Panc1 (cell line): ENCODE data around the gene FRS2. TPM values are rescaled to one million over a fixed set of nuclear protein-coding genes. Genes with fewer than 3 reads are reported as not detected.

Source experiments
- ATAC-seq: fragments of 200-7000 bp; cut with Tn5 transposase; 2 replicates; pipeline ENCODE4 v1.9.1; 2020; ENCODE audit warnings: mild to moderate bottlenecking, moderate library complexity
- BruUV-seq: library from RNA; stranded (reverse); fragments of 400-500 nt; replicated peaks from 2 replicates; lab custom pipeline; 2021; lab: Mats Ljungman, UMichigan
- CTCF ChIA-PET: fragments of 300-600 bp; sonication (Branson Sonifier 250); formaldehyde crosslinking; loops from one replicate; lab custom pipeline; 2022; ENCODE audit warnings: antibody characterized with exemption; lab: Charles Lee
- POLR2A ChIA-PET: fragments of 300-600 bp; sonication (Branson Sonifier 250); formaldehyde crosslinking; loops from one replicate; lab custom pipeline; 2022; ENCODE audit warnings: antibody characterized with exemption; lab: Charles Lee
- DNase-seq: peaks from one replicate; pipeline ENCODE4 v3.0.0-alpha.2; 2010; ENCODE audit warnings: low read depth, low spot score
- H3K27ac ChIP-seq: 2 replicates; pipeline ENCODE4 v1.5.1; 2011; ENCODE audit warnings: mild to moderate bottlenecking, low read length, inconsistent platforms
- H3K27me3 ChIP-seq: fragments of 200-500 bp; sonication (Bioruptor generic); 2 replicates; pipeline ENCODE4 v1.6.0; 2014; ENCODE audit warnings: low read length, inconsistent platforms; ENCODE audit not compliant: control insufficient read depth, insufficient read depth
- H3K36me3 ChIP-seq: fragments of 200-500 bp; sonication (Bioruptor generic); 2 replicates; pipeline ENCODE4 v1.5.1; 2014; ENCODE audit warnings: inconsistent platforms, mild to moderate bottlenecking, low read length, moderate library complexity; ENCODE audit not compliant: control insufficient read depth, insufficient read depth
- H3K4me1 ChIP-seq: 2 replicates; pipeline ENCODE4 v1.5.1; 2011; ENCODE audit warnings: inconsistent platforms, mild to moderate bottlenecking, low read length, moderate library complexity; ENCODE audit not compliant: control insufficient read depth, insufficient read depth
- H3K4me3 ChIP-seq, 2 experiments: 2 replicates each; pipeline ENCODE4 v1.5.1; 2011 to 2012; ENCODE audit warnings: low read depth in 2 of 2, low read length in 2 of 2, mild to moderate bottlenecking in 2 of 2, inconsistent platforms in 1 of 2, moderate library complexity in 1 of 2
- H3K9me3 ChIP-seq: fragments of 200-500 bp; sonication (Bioruptor generic); 2 replicates; pipeline ENCODE4 v1.5.1; 2014; ENCODE audit warnings: low read depth, mild to moderate bottlenecking, inconsistent platforms, low read length, moderate library complexity; ENCODE audit not compliant: control insufficient read depth, insufficient read depth
- POLR2AphosphoS5 ChIP-seq: IDR thresholded peaks from 2 replicates; pipeline ENCODE4 v1.6.1; 2012; ENCODE audit warnings: mild to moderate bottlenecking, low read depth, low read length, moderate library complexity
- SIN3A ChIP-seq: IDR thresholded peaks from 2 replicates; pipeline ENCODE4 v1.6.1; 2012; ENCODE audit warnings: low read depth, mild to moderate bottlenecking, low read length, moderate library complexity, borderline replicate concordance; ENCODE audit not compliant: insufficient read depth
- TCF7L2 ChIP-seq: IDR thresholded peaks from 2 replicates; pipeline ENCODE4 v1.6.1; 2011; ENCODE audit warnings: mild to moderate bottlenecking, low read depth, low read length, inconsistent platforms
- in situ Hi-C: cut with HindIII; loops from 2 replicates; pipeline ENCODE4 v1.10.0; 2016; ENCODE audit warnings: low sequenced_read_pairs, low pct_unique_long_range_greater_than_20kb
- intact Hi-C: fragments of 100-400 bp; cut with micrococcal nuclease; formaldehyde crosslinking; loops from one replicate; pipeline ENCODE4 v1.10.0; 2022; ENCODE audit not compliant: unreplicated experiment
- total RNA-seq: library from RNA; stranded (reverse); gene quantifications from one replicate; pipeline ENCODE4 v1.2.1, GENCODE V29; 2021; ENCODE audit not compliant: unreplicated experiment
- TF ChIP-seq, protein P1 (sequence below), 2 experiments: IDR thresholded peaks; 2 replicates each; pipeline ENCODE4 v1.6.1; 2011 to 2012; ENCODE audit warnings: low read depth in 2 of 2, control low read depth in 1 of 2, low read length in 1 of 2, mild to moderate bottlenecking in 1 of 2, moderate library complexity in 1 of 2; ENCODE audit not compliant: insufficient read depth in 1 of 2
- TF ChIP-seq, protein P2 (sequence below): fragments of 450-650 bp; IDR thresholded peaks from 2 replicates; pipeline ENCODE4 v1.5.1; 2017; ENCODE audit warnings: mild to moderate bottlenecking

FRS2 gene
- total RNA-seq, 1 experiment from 2014 or later: 26.6 TPM

DNA sequence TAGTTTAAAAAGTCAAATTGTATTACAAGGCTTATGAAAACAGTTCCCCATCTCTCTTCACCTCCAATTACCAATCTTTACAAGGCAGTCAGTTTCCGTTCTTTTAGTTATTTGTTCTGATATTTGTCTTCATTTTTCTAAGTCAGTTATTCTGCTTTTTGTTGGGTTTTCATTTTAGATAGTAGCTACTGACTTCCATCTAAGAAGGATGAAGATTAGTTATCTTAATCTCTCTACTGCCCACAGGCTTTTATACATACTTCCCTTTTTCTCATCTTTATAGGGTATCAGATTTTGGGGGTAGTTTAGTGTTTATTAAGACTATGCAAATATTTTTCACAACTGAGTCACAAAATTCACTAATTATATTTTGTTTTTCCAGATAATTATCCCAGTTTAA is 38.4 kb downstream of the FRS2 start:
- Histone ChIP-seq H3K36me3 (no peaks in the 10 kb centered on the region), H3K27ac (no peak overlapping the region), H3K4me1 (peaks cover 29% of the 10 kb centered on the region), H3K27me3 (no peaks in the 10 kb centered on the region), H3K9me3 (no peaks in the 10 kb centered on the region), H3K4me3 (no peak overlapping the region)
- ChIA-PET CTCF (no interaction called here), POLR2A (interaction anchor here (0.8 kb wide), 1 partner anchor 32 kb away, joined by 7 read pairs; no protein-coding TSS in a partner anchor)
- no TSS peak for BruUV-seq
- DNase-seq (no peak), ATAC-seq (no peak)
- TF ChIP-seq POLR2AphosphoS5: no peak
- no peak for TF ChIP-seq TCF7L2
- TF ChIP-seq SIN3A: no peak
- TF ChIP-seq, protein P1, sequence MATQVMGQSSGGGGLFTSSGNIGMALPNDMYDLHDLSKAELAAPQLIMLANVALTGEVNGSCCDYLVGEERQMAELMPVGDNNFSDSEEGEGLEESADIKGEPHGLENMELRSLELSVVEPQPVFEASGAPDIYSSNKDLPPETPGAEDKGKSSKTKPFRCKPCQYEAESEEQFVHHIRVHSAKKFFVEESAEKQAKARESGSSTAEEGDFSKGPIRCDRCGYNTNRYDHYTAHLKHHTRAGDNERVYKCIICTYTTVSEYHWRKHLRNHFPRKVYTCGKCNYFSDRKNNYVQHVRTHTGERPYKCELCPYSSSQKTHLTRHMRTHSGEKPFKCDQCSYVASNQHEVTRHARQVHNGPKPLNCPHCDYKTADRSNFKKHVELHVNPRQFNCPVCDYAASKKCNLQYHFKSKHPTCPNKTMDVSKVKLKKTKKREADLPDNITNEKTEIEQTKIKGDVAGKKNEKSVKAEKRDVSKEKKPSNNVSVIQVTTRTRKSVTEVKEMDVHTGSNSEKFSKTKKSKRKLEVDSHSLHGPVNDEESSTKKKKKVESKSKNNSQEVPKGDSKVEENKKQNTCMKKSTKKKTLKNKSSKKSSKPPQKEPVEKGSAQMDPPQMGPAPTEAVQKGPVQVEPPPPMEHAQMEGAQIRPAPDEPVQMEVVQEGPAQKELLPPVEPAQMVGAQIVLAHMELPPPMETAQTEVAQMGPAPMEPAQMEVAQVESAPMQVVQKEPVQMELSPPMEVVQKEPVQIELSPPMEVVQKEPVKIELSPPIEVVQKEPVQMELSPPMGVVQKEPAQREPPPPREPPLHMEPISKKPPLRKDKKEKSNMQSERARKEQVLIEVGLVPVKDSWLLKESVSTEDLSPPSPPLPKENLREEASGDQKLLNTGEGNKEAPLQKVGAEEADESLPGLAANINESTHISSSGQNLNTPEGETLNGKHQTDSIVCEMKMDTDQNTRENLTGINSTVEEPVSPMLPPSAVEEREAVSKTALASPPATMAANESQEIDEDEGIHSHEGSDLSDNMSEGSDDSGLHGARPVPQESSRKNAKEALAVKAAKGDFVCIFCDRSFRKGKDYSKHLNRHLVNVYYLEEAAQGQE (IDR thresholded peaks at IDR 0.05; ENCODE audit: insufficient read depth in 1 of 2, low read depth in 2 of 2, low read length in 1 of 2): no peak
- TF ChIP-seq, protein P2, sequence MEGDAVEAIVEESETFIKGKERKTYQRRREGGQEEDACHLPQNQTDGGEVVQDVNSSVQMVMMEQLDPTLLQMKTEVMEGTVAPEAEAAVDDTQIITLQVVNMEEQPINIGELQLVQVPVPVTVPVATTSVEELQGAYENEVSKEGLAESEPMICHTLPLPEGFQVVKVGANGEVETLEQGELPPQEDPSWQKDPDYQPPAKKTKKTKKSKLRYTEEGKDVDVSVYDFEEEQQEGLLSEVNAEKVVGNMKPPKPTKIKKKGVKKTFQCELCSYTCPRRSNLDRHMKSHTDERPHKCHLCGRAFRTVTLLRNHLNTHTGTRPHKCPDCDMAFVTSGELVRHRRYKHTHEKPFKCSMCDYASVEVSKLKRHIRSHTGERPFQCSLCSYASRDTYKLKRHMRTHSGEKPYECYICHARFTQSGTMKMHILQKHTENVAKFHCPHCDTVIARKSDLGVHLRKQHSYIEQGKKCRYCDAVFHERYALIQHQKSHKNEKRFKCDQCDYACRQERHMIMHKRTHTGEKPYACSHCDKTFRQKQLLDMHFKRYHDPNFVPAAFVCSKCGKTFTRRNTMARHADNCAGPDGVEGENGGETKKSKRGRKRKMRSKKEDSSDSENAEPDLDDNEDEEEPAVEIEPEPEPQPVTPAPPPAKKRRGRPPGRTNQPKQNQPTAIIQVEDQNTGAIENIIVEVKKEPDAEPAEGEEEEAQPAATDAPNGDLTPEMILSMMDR: no peak
- intact Hi-C loops (no loop called here), in situ Hi-C loops (no loop called here)

DNA sequence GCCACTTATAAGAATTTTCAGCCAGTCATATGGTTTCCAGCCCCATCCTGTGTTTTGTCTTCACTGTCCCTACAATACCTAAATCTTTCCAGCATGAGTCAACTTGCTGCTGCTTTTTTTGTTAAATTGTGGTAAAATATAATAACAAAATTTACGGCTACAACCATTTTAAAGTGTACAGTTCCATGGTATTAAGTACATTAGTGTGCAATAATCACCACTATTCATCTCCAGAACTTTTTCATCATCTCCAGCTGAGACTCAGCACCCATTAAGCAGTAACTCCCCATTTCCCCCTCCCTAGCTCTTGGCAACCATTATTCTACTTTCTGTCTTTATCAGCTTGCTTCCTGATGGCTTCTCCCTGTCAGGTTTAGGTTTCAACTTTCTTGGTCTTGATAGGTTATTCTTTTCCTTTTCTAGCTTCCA is 39.1 kb downstream of the FRS2 start:
- ChIA-PET CTCF (no interaction called here), POLR2A (no interaction called here)
- peaks cover 29% of the 10 kb centered on the region for H3K4me1 ChIP-seq
- BruUV-seq: no TSS peak
- H3K27ac ChIP-seq: no peak overlapping the region
- TF ChIP-seq TCF7L2 (no peak), SIN3A (no peak)
- TF ChIP-seq, protein P2: no peak
- no peaks in the 10 kb centered on the region for H3K36me3 ChIP-seq
- DNase-seq (no peak), ATAC-seq (no peak)
- intact Hi-C loops: no loop called here
- no peaks in the 10 kb centered on the region for H3K27me3 ChIP-seq
- H3K9me3 ChIP-seq: no peaks in the 10 kb centered on the region
- no peak overlapping the region for H3K4me3 ChIP-seq
- in situ Hi-C loops: no loop called here
